ENCODE measurements around the gene ACTA1. TPM values are rescaled to one million over a fixed set of nuclear protein-coding genes. Genes with fewer than 3 reads are reported as not detected.
A peak's percentile ranks its signal among the peaks of the same experiment; 100 is the strongest.

ACTA1 gene
- polyA plus RNA-seq, 2 of the 4 experiments (the other 2 are of a cell fraction) = 0.16 to 0.25 TPM

GRCh38 chr1:229406798-229407197 is 27.1 kb downstream of the ACTA1 start:
- FAIRE-seq = no peak
- CTCF ChIA-PET = interaction anchor here (0.7 to 1.2 kb wide), 2 partner anchors 16 to 75 kb away, joined by 3 to 4 read pairs; no protein-coding TSS in a partner anchor

GRCh38 chr1:229403573-229403972 is 30.3 kb downstream of the ACTA1 start:
- POLR2A ChIA-PET = no interaction called here
- no peaks in the 10 kb centered on the region for H3K9me3 ChIP-seq
- 74% methylated on average over 7 of the region's 8 CpGs for WGBS (ENCODE audit: missing lambda C conversion rate)
- no peak overlapping the region for H3K4me3 ChIP-seq
- no peak overlapping the region for H3K27ac ChIP-seq
- no peaks in the 10 kb centered on the region for H3K4me1 ChIP-seq
- TF ChIP-seq REST (IDR thresholded peaks at IDR 0.05) = no peak
- no peak for TF ChIP-seq RNF2 (IDR thresholded peaks at IDR 0.05; ENCODE audit: borderline replicate concordance, low read depth)
- no peak for TF ChIP-seq CBX2 (IDR thresholded peaks at IDR 0.05; ENCODE audit: borderline replicate concordance, low read depth)
- no peak for TF ChIP-seq ZSCAN20 (CRISPR knock-in tag; IDR thresholded peaks at IDR 0.05)
- TF ChIP-seq ZFP36 (IDR thresholded peaks at IDR 0.05; ENCODE audit: borderline replicate concordance, partially characterized antibody) = no peak
- no peak for TF ChIP-seq ELK1 (IDR thresholded peaks at IDR 0.05; ENCODE audit: low read depth, low read length)
- TF ChIP-seq EHMT2 (IDR thresholded peaks at IDR 0.05; ENCODE audit: low read depth) = no peak
- no peak for TF ChIP-seq HOXB13 (CRISPR knock-in tag; IDR thresholded peaks at IDR 0.05; ENCODE audit: low read depth)
- TF ChIP-seq POLR2A (IDR thresholded peaks at IDR 0.05; ENCODE audit: low read length) = no peak
- no peak for TF ChIP-seq CTCF (IDR thresholded peaks at IDR 0.05)
- TF ChIP-seq MAFK (IDR thresholded peaks at IDR 0.05; ENCODE audit: partially characterized antibody) = no peak
- no peak for TF ChIP-seq FOSB (CRISPR knock-in tag; IDR thresholded peaks at IDR 0.05)
- no peak for TF ChIP-seq TP53 (CRISPR knock-in tag; IDR thresholded peaks at IDR 0.05)
- no peak for TF ChIP-seq GATA3 (IDR thresholded peaks at IDR 0.05; ENCODE audit: borderline replicate concordance)
- no peak for TF ChIP-seq CHD4 (IDR thresholded peaks at IDR 0.05; ENCODE audit: borderline replicate concordance)
- CTCF ChIA-PET = no interaction called here
- ATAC-seq = peak in 1 of 2 experiments; percentile 59; a peak in 3 of 6 replicates
- no peak for DNase-seq (ENCODE audit: low read depth in 1 of 2, low spot score in 1 of 2)
- no peak for FAIRE-seq
- H3K4me2 ChIP-seq = no peak overlapping the region

More at GRCh38 chr1:229406798-229407197, 27.1 kb downstream of the ACTA1 start:
- no peak overlapping the region for H3K4me2 ChIP-seq
- H3K4me1 ChIP-seq = peaks cover 20% of the 10 kb centered on the region
- H3K27ac ChIP-seq = no peak overlapping the region
- H3K4me3 ChIP-seq = no peak overlapping the region
- ATAC-seq (no peak), DNase-seq (ENCODE audit: low read depth in 1 of 2, low spot score in 1 of 2) (no peak)
- TF ChIP-seq SMC3 (IDR thresholded peaks at IDR 0.05) (no peak), HOXB13 (CRISPR knock-in tag; IDR thresholded peaks at IDR 0.05; ENCODE audit: low read depth) (no peak), BHLHE40 (IDR thresholded peaks at IDR 0.05; ENCODE audit: low read depth, low read length) (no peak), TFCP2L1 (CRISPR knock-in tag; IDR thresholded peaks at IDR 0.05) (no peak), POLR2AphosphoS2 (conservative IDR thresholded peaks at IDR 0.05; ENCODE audit: low read length) (no peak)
- 67% methylated on average over 9 of the region's 10 CpGs for WGBS (ENCODE audit: missing lambda C conversion rate)
- POLR2A ChIA-PET = no interaction called here
- no peaks in the 10 kb centered on the region for H3K9me3 ChIP-seq
